Dendritic cell treated with granulocyte-macrophage colony-stimulating factor and Interleukin-4, amounts not matched to agents 40 ng/mL and 50 ng/mL, for 4 days (primary cell): ENCODE measurements around the gene ZNF736.
"Not testable (repeated sequence)": the region's sequence is repeated elsewhere in the genome, so short reads cannot be mapped to it uniquely, and the experiment has no call there.

Source experiments
- H3K27ac Mint-ChIP-seq: one replicate; pipeline ENCODE4 v1.8.0; 2022; ENCODE audit warnings: mild to moderate bottlenecking, mixed read lengths
- H3K27me3 Mint-ChIP-seq: one replicate; pipeline ENCODE4 v1.8.0; 2022; ENCODE audit warnings: mild to moderate bottlenecking, mixed read lengths
- H3K36me3 Mint-ChIP-seq: one replicate; pipeline ENCODE4 v1.8.0; 2022; ENCODE audit warnings: low read depth, mixed read lengths
- H3K4me1 Mint-ChIP-seq: one replicate; pipeline ENCODE4 v1.8.0; 2022; ENCODE audit warnings: low read depth, mixed read lengths
- H3K4me3 Mint-ChIP-seq: one replicate; pipeline ENCODE4 v1.8.0; 2022; ENCODE audit warnings: mild to moderate bottlenecking, moderate library complexity, mixed read lengths
- H3K9me3 Mint-ChIP-seq: one replicate; pipeline ENCODE4 v1.8.0; 2022; ENCODE audit warnings: mixed read lengths
- intact Hi-C: fragments of 100-400 bp; cut with micrococcal nuclease; formaldehyde crosslinking; loops from one replicate; pipeline ENCODE4 v1.15.0; 2022

Gene ZNF736

GRCh38 chr7:64313740-64314491, at the start of gene ZNF736:
Gene ZNF736, plus strand, starts transcription at chr7:64313961. Its CDS starts 190 bp downstream, at chr7:64314151.
- Mint-ChIP-seq H3K36me3 (peaks cover 27% of the 10 kb centered on the region), H3K9me3 (peaks cover 6% of the 10 kb centered on the region), H3K4me3 (peak within 1 kb of the TSS; percentile 96), H3K27me3 (no peaks in the 10 kb centered on the region), H3K4me1 (peaks cover 11% of the 10 kb centered on the region), H3K27ac (peak within 1 kb of the TSS; percentile 96)
- intact Hi-C loops, result loop anchor here (10.0 kb wide), 3 partner anchors 481 to 1061 kb away; partner anchors contain the start of genes ERV3-1, ZNF138 and ZNF92

GRCh38 chr7:64266341-64266919, 47.3 kb upstream of the ZNF736 start:
- Mint-ChIP-seq H3K27me3 (no peaks in the 10 kb centered on the region), H3K4me3 (no peak overlapping the region), H3K27ac (no peak overlapping the region), H3K36me3 (no peaks in the 10 kb centered on the region), H3K9me3 (peaks cover 43% of the 10 kb centered on the region), H3K4me1 (no peaks in the 10 kb centered on the region)
- intact Hi-C loops, result no loop called here

GRCh38 chr7:64277630-64278029, 36.1 kb upstream of the ZNF736 start:
- no peaks in the 10 kb centered on the region for H3K27me3 Mint-ChIP-seq
- H3K4me3 Mint-ChIP-seq, result no peak overlapping the region
- H3K36me3 Mint-ChIP-seq, result no peaks in the 10 kb centered on the region
- intact Hi-C loops, result no loop called here
- H3K4me1 Mint-ChIP-seq, result no peaks in the 10 kb centered on the region
- H3K9me3 Mint-ChIP-seq, result peaks cover 52% of the 10 kb centered on the region
- no peak overlapping the region for H3K27ac Mint-ChIP-seq

GRCh38 chr7:64294701-64295420, 18.9 kb upstream of the ZNF736 start:
- intact Hi-C loops, result no loop called here
- no peak overlapping the region for H3K4me3 Mint-ChIP-seq
- no peak overlapping the region for H3K27ac Mint-ChIP-seq
- no peaks in the 10 kb centered on the region for H3K27me3 Mint-ChIP-seq
- no peaks in the 10 kb centered on the region for H3K36me3 Mint-ChIP-seq
- peaks cover 40% of the 10 kb centered on the region for H3K9me3 Mint-ChIP-seq
- no peaks in the 10 kb centered on the region for H3K4me1 Mint-ChIP-seq

GRCh38 chr7:64297418-64297817, 16.3 kb upstream of the ZNF736 start:
- H3K36me3 Mint-ChIP-seq, H3K27me3 Mint-ChIP-seq, H3K4me1 Mint-ChIP-seq, intact Hi-C loops, H3K4me3 Mint-ChIP-seq, H3K27ac Mint-ChIP-seq: not testable (repeated sequence)
- H3K9me3 Mint-ChIP-seq, result peaks cover 61% of the 10 kb centered on the region

GRCh38 chr7:64300641-64301405, 12.9 kb upstream of the ZNF736 start:
- peaks cover 49% of the 10 kb centered on the region for H3K9me3 Mint-ChIP-seq
- no peaks in the 10 kb centered on the region for H3K4me1 Mint-ChIP-seq
- no peak overlapping the region for H3K4me3 Mint-ChIP-seq
- H3K27me3 Mint-ChIP-seq, result no peaks in the 10 kb centered on the region
- H3K36me3 Mint-ChIP-seq, result no peaks in the 10 kb centered on the region
- no peak overlapping the region for H3K27ac Mint-ChIP-seq
- intact Hi-C loops, result no loop called here

GRCh38 chr7:64307254-64308015, 6.3 kb upstream of the ZNF736 start:
- Mint-ChIP-seq H3K36me3 (peaks cover 6% of the 10 kb centered on the region), H3K27ac (peak overlapping the region; percentile 95), H3K9me3 (peaks cover 3% of the 10 kb centered on the region), H3K4me3 (peak overlapping the region; percentile 99), H3K4me1 (peaks cover 17% of the 10 kb centered on the region), H3K27me3 (no peaks in the 10 kb centered on the region)
- intact Hi-C loops, result loop anchor here (5.0 kb wide), 2 partner anchors 255 to 380 kb away; partner anchors contain the start of gene ZNF680

- H3K36me3 Mint-ChIP-seq, result peaks cover 6% of the 10 kb centered on the region
- peak overlapping the region; percentile 99 for H3K4me3 Mint-ChIP-seq
Measured at GRCh38 chr7:64308016-64308270, 5.8 kb upstream of the ZNF736 start.

GRCh38 chr7:64310426-64310825, 3.3 kb upstream of the ZNF736 start:
- no peak overlapping the region for H3K4me3 Mint-ChIP-seq
- intact Hi-C loops, result loop anchor here (10.0 kb wide), 3 partner anchors 484 to 1064 kb away; partner anchors contain the start of genes ERV3-1, ZNF138 and ZNF92
- no peaks in the 10 kb centered on the region for H3K9me3 Mint-ChIP-seq
- H3K27ac Mint-ChIP-seq, result no peak overlapping the region
- H3K27me3 Mint-ChIP-seq, result no peaks in the 10 kb centered on the region
- peaks cover 16% of the 10 kb centered on the region for H3K36me3 Mint-ChIP-seq
- peaks cover 23% of the 10 kb centered on the region for H3K4me1 Mint-ChIP-seq

More at GRCh38 chr7:64308016-64308270, 5.8 kb upstream of the ZNF736 start:
- Mint-ChIP-seq H3K27ac (peak overlapping the region; percentile 95), H3K4me1 (peaks cover 17% of the 10 kb centered on the region), H3K9me3 (no peaks in the 10 kb centered on the region), H3K27me3 (no peaks in the 10 kb centered on the region)
- intact Hi-C loops, result loop anchor here (5.0 kb wide), 2 partner anchors 254 to 381 kb away; partner anchors contain the start of gene ZNF680

GRCh38 chr7:64312826-64313225, 935 bp upstream of the ZNF736 start:
- Mint-ChIP-seq H3K4me3 (no peak overlapping the region), H3K4me1 (peaks cover 14% of the 10 kb centered on the region), H3K36me3 (peaks cover 24% of the 10 kb centered on the region), H3K27me3 (no peaks in the 10 kb centered on the region), H3K27ac (peak overlapping the region; percentile 96), H3K9me3 (peaks cover 6% of the 10 kb centered on the region)
- intact Hi-C loops, result loop anchor here (10.0 kb wide), 3 partner anchors 482 to 1062 kb away; partner anchors contain the start of genes ERV3-1, ZNF138 and ZNF92

GRCh38 chr7:64314566-64314965, 805 bp downstream of the ZNF736 start:
- peaks cover 29% of the 10 kb centered on the region for H3K36me3 Mint-ChIP-seq
- peaks cover 6% of the 10 kb centered on the region for H3K9me3 Mint-ChIP-seq
- peak overlapping the region; percentile 96 for H3K27ac Mint-ChIP-seq
- no peaks in the 10 kb centered on the region for H3K27me3 Mint-ChIP-seq
- H3K4me1 Mint-ChIP-seq, result peaks cover 11% of the 10 kb centered on the region
- intact Hi-C loops, result loop anchor here (10.0 kb wide), 3 partner anchors 480 to 1060 kb away; partner anchors contain the start of genes ERV3-1, ZNF138 and ZNF92
- peak overlapping the region; percentile 96 for H3K4me3 Mint-ChIP-seq

GRCh38 chr7:64316031-64316742, 2.4 kb downstream of the ZNF736 start:
- H3K4me3 Mint-ChIP-seq, H3K27me3 Mint-ChIP-seq, H3K27ac Mint-ChIP-seq, H3K9me3 Mint-ChIP-seq: not testable (repeated sequence)
- intact Hi-C loops, result loop anchor here (10.0 kb wide), 3 partner anchors 479 to 1059 kb away; partner anchors contain the start of genes ERV3-1, ZNF138 and ZNF92
- Mint-ChIP-seq H3K36me3 (peaks cover 29% of the 10 kb centered on the region), H3K4me1 (peaks cover 11% of the 10 kb centered on the region)
